Endodermal cell (in vitro differentiated cells): Measurements from ENCODE around the gene KLF5. TPM values are rescaled to one million over a fixed set of nuclear protein-coding genes. Genes with fewer than 3 reads are reported as not detected.

ENCODE experiments used
- DNase-seq: peaks from one replicate; pipeline ENCODE4 v3.0.0-alpha.2; 2017
- H3K27ac ChIP-seq: 2 replicates; pipeline ENCODE4 v1.5.1; 2013; ENCODE audit warnings: mild to moderate bottlenecking, low read depth, low read length, moderate library complexity
- H3K27me3 ChIP-seq: 2 replicates; pipeline ENCODE4 v1.6.1; 2013; ENCODE audit warnings: mild to moderate bottlenecking, low read length, moderate library complexity; ENCODE audit not compliant: insufficient read depth, control insufficient read depth, poor library complexity, severe bottlenecking
- H3K36me3 ChIP-seq: 2 replicates; pipeline ENCODE4 v1.7.0; 2013; ENCODE audit warnings: mild to moderate bottlenecking, low read length, moderate library complexity; ENCODE audit not compliant: control insufficient read depth, insufficient read depth
- H3K4me1 ChIP-seq: one replicate; pipeline ENCODE4 v1.7.0; 2013; ENCODE audit warnings: low read length; ENCODE audit not compliant: control insufficient read depth, insufficient read depth
- H3K4me3 ChIP-seq: 2 replicates; pipeline ENCODE4 v1.5.1; 2013; ENCODE audit warnings: mild to moderate bottlenecking, low read length, moderate library complexity
- H3K9ac ChIP-seq: 2 replicates; pipeline ENCODE4 v1.6.1; 2013; ENCODE audit warnings: mild to moderate bottlenecking, low read length, moderate library complexity; ENCODE audit not compliant: poor library complexity, severe bottlenecking; ENCODE audit errors: extremely low read depth
- H3K9me3 ChIP-seq: 2 replicates; pipeline ENCODE4 v1.6.1; 2013; ENCODE audit warnings: mild to moderate bottlenecking, low read length, moderate library complexity; ENCODE audit not compliant: control insufficient read depth
- H3K27ac Mint-ChIP-seq: 2 replicates; pipeline ENCODE4 v1.8.0; 2020; ENCODE audit warnings: mixed read lengths
- H3K27me3 Mint-ChIP-seq: 2 replicates; pipeline ENCODE4 v1.8.0; 2021; ENCODE audit warnings: mild to moderate bottlenecking, mixed read lengths; ENCODE audit not compliant: insufficient read depth
- H3K36me3 Mint-ChIP-seq: 2 replicates; pipeline ENCODE4 v1.8.0; 2020; ENCODE audit warnings: low read depth, mixed read lengths
- H3K4me1 Mint-ChIP-seq: 2 replicates; pipeline ENCODE4 v1.8.0; 2020; ENCODE audit warnings: mixed read lengths
- H3K4me3 Mint-ChIP-seq: 2 replicates; pipeline ENCODE4 v1.8.0; 2020; ENCODE audit warnings: mild to moderate bottlenecking, moderate library complexity, mixed read lengths
- H3K9me3 Mint-ChIP-seq: 2 replicates; pipeline ENCODE4 v1.8.0; 2020; ENCODE audit warnings: mild to moderate bottlenecking, mixed read lengths
- WGBS, 2 experiments: methylation state at CpG; one replicate each; pipeline versions ENCODE4 v1.1.5 to v1.1.7; 2013; ENCODE audit warnings: missing lambda C conversion rate in 2 of 2, mixed read lengths in 1 of 2; ENCODE audit not compliant: insufficient coverage in 1 of 2, insufficient read length in 1 of 2; 5-methylcytosine and 5-hydroxymethylcytosine counted together
- total RNA-seq, 2 donors: library from RNA; stranded (reverse); fragmentation: NEBNext Ultra II Directional in 1 of 2; extraction: Animal tissue kit (Norgen Biotek cat#: 25700) in 1 of 2; gene quantifications; 2 replicates in 1 of 2; 3 replicates in 1 of 2; pipeline ENCODE4 v1.2.1, GENCODE V29; 2021
- TF ChIP-seq, protein P1 (sequence below): fragments of 200-600 bp; sonication (generic); conservative IDR thresholded peaks from 2 replicates; pipeline ENCODE4 v1.5.0; 2021; ENCODE audit warnings: antibody characterized with exemption, mild to moderate bottlenecking

The KLF5 gene
- total RNA-seq, 2 donors from 2014 or later: 39.6 to 41.1 TPM

DNA sequence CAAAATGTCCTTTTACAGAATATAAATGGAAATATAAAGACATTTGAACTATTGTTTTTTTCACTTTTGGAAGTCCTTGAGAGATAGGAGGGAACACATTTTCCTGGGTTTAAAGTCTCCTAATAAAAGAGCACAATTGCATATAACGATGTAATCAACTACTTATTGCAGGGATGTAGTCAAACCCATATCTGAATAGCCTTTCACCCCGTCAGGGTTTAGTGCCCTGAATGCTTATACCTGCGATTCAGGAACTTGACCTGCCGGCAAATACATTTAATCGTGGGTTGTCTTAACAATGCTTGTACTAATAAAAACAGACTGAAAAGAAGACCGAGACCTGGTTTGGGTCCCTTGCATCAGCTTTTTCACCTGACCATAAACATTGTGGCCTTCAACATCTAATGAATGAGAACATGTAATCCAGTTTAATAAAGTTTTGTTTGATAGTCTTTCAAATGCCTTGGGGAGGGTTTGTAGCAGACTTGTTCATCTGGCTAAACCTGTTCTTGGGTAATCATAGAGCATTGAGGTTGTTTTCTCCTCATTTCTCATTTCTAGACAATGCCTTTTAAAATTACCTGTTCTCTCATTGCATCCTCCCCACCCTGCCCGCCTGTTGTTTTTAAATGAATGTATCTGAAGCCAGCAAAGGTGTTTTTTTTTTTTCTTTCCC lies 7.0 kb downstream of the KLF5 start:
- peaks cover 7% of the 10 kb centered on the region for H3K4me1 ChIP-seq
- DNase-seq: no peak
- no peak overlapping the region for H3K27ac ChIP-seq
- H3K27me3 Mint-ChIP-seq: peaks cover 10% of the 10 kb centered on the region
- H3K4me1 Mint-ChIP-seq: peaks cover 56% of the 10 kb centered on the region
- 93 to 97% methylated on average over 6 to 7 of the region's 7 CpGs for WGBS, 2 experiments
- no peaks in the 10 kb centered on the region for H3K9me3 ChIP-seq
- H3K9me3 Mint-ChIP-seq: no peaks in the 10 kb centered on the region
- no peak overlapping the region for H3K4me3 ChIP-seq
- no peak overlapping the region for H3K9ac ChIP-seq
- TF ChIP-seq, protein P1, sequence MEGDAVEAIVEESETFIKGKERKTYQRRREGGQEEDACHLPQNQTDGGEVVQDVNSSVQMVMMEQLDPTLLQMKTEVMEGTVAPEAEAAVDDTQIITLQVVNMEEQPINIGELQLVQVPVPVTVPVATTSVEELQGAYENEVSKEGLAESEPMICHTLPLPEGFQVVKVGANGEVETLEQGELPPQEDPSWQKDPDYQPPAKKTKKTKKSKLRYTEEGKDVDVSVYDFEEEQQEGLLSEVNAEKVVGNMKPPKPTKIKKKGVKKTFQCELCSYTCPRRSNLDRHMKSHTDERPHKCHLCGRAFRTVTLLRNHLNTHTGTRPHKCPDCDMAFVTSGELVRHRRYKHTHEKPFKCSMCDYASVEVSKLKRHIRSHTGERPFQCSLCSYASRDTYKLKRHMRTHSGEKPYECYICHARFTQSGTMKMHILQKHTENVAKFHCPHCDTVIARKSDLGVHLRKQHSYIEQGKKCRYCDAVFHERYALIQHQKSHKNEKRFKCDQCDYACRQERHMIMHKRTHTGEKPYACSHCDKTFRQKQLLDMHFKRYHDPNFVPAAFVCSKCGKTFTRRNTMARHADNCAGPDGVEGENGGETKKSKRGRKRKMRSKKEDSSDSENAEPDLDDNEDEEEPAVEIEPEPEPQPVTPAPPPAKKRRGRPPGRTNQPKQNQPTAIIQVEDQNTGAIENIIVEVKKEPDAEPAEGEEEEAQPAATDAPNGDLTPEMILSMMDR: no peak
- H3K4me3 Mint-ChIP-seq: no peak overlapping the region
- H3K36me3 Mint-ChIP-seq: peaks cover 56% of the 10 kb centered on the region
- H3K36me3 ChIP-seq: peaks cover 82% of the 10 kb centered on the region
- no peak overlapping the region for H3K27ac Mint-ChIP-seq
- no peaks in the 10 kb centered on the region for H3K27me3 ChIP-seq

DNA sequence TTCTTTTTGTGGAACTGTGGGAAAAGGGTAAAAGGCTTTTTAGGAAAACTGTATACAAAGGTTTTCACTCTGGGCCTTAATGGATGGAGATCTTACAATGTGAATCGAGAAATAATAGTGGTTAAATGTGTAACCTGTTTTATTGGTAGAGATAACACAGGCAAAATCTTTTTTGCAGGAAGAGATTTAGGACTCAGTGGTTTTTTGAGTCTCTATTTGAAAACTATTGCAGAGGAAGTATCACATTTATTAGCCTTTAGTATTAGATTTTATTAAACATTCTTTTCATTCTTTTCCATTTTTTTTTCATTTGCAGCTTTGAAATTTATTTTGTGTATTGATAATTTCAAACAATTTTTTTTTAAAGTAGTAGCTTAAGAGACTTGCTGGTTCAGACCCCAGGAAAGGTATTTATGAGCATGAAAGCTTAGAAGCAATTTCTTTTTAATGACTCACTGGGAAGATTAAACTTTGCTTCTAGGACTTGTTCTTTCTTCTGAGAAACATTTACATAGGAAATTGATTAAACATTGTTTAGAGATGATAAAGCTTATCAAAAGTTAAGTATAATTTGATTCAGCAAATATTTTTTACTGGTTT lies 10.5 kb downstream of the KLF5 start:
- WGBS, 2 experiments: 97 to 100% methylated on average over 1 of the region's 1 CpG
- DNase-seq: no peak
- Mint-ChIP-seq H3K36me3 (peaks cover 33% of the 10 kb centered on the region), H3K4me3 (no peak overlapping the region), H3K27me3 (no peaks in the 10 kb centered on the region), H3K9me3 (no peaks in the 10 kb centered on the region), H3K27ac (no peak overlapping the region), H3K4me1 (peaks cover 56% of the 10 kb centered on the region)
- no peak overlapping the region for H3K27ac ChIP-seq
- no peak overlapping the region for H3K9ac ChIP-seq
- TF ChIP-seq, protein P1: no peak
- H3K4me3 ChIP-seq: no peak overlapping the region
- peaks cover 69% of the 10 kb centered on the region for H3K36me3 ChIP-seq
- no peaks in the 10 kb centered on the region for H3K9me3 ChIP-seq
- no peaks in the 10 kb centered on the region for H3K27me3 ChIP-seq
- H3K4me1 ChIP-seq: peaks cover 10% of the 10 kb centered on the region

DNA sequence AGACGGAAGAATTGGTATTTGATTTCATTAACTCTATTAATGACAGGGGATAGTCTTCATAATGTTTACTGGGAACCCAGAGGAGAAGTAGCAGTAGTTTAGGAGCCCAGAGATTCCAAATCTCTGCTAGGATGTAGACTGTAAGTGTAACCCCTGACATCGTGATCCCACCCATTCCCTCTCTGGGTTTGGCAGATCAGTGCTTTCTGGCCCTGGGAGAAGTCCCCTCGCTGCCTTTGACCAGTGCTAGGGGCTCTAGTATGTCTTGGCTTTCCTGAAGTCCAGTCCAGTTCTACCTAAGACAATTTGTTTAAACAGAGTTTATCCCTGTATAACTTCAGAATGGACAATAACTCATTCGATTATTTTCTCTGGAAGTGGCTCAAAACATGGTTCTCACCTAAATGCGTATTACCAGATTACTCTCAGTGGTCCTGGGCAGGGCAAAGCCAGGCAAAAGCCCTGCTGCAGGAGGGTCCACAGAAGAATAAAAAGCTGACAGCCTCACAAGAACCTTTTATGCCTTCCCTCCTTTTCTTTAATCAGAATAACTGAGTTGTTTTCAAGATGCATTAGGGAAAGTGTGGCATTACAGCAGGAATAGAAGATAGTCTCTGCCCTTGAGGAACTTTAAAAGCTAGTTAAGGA lies 11.8 kb downstream of the KLF5 start:
- Histone ChIP-seq H3K4me1 (peaks cover 9% of the 10 kb centered on the region), H3K36me3 (peaks cover 70% of the 10 kb centered on the region), H3K27ac (no peak overlapping the region), H3K4me3 (no peak overlapping the region), H3K27me3 (no peaks in the 10 kb centered on the region), H3K9ac (peak overlapping the region; percentile 6), H3K9me3 (no peaks in the 10 kb centered on the region)
- Mint-ChIP-seq H3K4me1 (peaks cover 59% of the 10 kb centered on the region), H3K36me3 (peaks cover 25% of the 10 kb centered on the region), H3K4me3 (no peak overlapping the region), H3K27ac (no peak overlapping the region), H3K9me3 (no peaks in the 10 kb centered on the region), H3K27me3 (no peaks in the 10 kb centered on the region)
- 93 to 98% methylated on average over 5 of the region's 5 CpGs for WGBS, 2 experiments
- TF ChIP-seq, protein P1: no peak
- DNase-seq: peak; percentile 60
